CD14-positive monocyte (primary cell): ENCODE data around the gene TLK2. TPM values are rescaled to one million over a fixed set of nuclear protein-coding genes. Genes with fewer than 3 reads are reported as not detected.

Experiments
- DNase-seq, 3 donors: peaks; one replicate each; pipeline ENCODE4 v3.0.0-alpha.2; 2011 to 2022
- H2AFZ ChIP-seq: 2 replicates; pipeline ENCODE4 v1.6.0; 2012; ENCODE audit warnings: mild to moderate bottlenecking, low read depth, low read length, inconsistent platforms; ENCODE audit not compliant: insufficient read depth, poor library complexity, severe bottlenecking
- H3K27ac ChIP-seq, 2 donors: 1 replicate in 1 of 2; 2 replicates in 1 of 2; pipeline ENCODE4 v1.5.1; 2012 to 2013; ENCODE audit warnings: low read length in 2 of 2, control low read depth in 1 of 2, inconsistent platforms in 1 of 2, low read depth in 1 of 2, mild to moderate bottlenecking in 1 of 2
- H3K27me3 ChIP-seq, 2 donors: one replicate each; pipeline versions ENCODE4 v1.6.0 to v1.6.1; 2011 to 2013; ENCODE audit warnings: low read length in 2 of 2; ENCODE audit not compliant: control insufficient read depth in 2 of 2, insufficient read depth in 2 of 2
- H3K36me3 ChIP-seq, 2 donors: replicated peaks in 1 of 2; 1 replicate in 1 of 2; 2 replicates in 1 of 2; pipeline versions ENCODE4 v1.5.1 to v1.6.1; 2012 to 2013; ENCODE audit warnings: low read length in 2 of 2, control low read depth in 1 of 2, inconsistent platforms in 1 of 2, mild to moderate bottlenecking in 1 of 2; ENCODE audit not compliant: insufficient read depth in 2 of 2, control insufficient read depth in 1 of 2
- H3K4me1 ChIP-seq, 2 donors: 1 replicate in 1 of 2; 2 replicates in 1 of 2; pipeline versions ENCODE4 v1.5.1 to v1.6.1; 2012 to 2013; ENCODE audit warnings: low read length in 2 of 2, control low read depth in 1 of 2, inconsistent platforms in 1 of 2, mild to moderate bottlenecking in 1 of 2, moderate library complexity in 1 of 2; ENCODE audit not compliant: insufficient read depth in 2 of 2, control insufficient read depth in 1 of 2
- H3K4me2 ChIP-seq: replicated peaks from 2 replicates; pipeline ENCODE3; 2012; ENCODE audit warnings: low read length, moderate library complexity, mild to moderate bottlenecking; ENCODE audit not compliant: poor library complexity, severe bottlenecking; ENCODE audit errors: extremely low read depth
- H3K4me3 ChIP-seq, 3 experiments: fragments of 200-600 bp in 1 of 3; sonication (generic) in 1 of 3; replicated peaks in 1 of 3; 1 replicate in 2 of 3; 2 replicates in 1 of 3; pipeline ENCODE4 v1.5.1; 2011 to 2013; ENCODE audit warnings: low read length in 3 of 3, mild to moderate bottlenecking in 3 of 3, control low read depth in 2 of 3, low read depth in 2 of 3, inconsistent platforms in 1 of 3, moderate library complexity in 1 of 3
- H3K79me2 ChIP-seq: 2 replicates; pipeline ENCODE4 v1.6.0; 2012; ENCODE audit warnings: mild to moderate bottlenecking, control low read depth, inconsistent platforms, low read length, moderate library complexity; ENCODE audit not compliant: insufficient read depth
- H3K9ac ChIP-seq: 2 replicates; pipeline ENCODE4 v1.6.0; 2017; ENCODE audit warnings: low read length, mild to moderate bottlenecking; ENCODE audit not compliant: insufficient read depth, poor library complexity, severe bottlenecking
- H3K9me3 ChIP-seq, 2 donors: replicated peaks in 1 of 2; 1 replicate in 1 of 2; 2 replicates in 1 of 2; pipeline versions ENCODE4 v1.5.1 to v1.6.1; 2012 to 2013; ENCODE audit warnings: low read length in 2 of 2, control low read depth in 1 of 2; ENCODE audit not compliant: control insufficient read depth in 1 of 2, insufficient read depth in 1 of 2
- H4K20me1 ChIP-seq: 2 replicates; pipeline ENCODE4 v1.6.0; 2012; ENCODE audit warnings: mild to moderate bottlenecking, low read length, control low read depth, moderate library complexity; ENCODE audit not compliant: insufficient read depth
- H3K27ac Mint-ChIP-seq, 7 donors: one replicate each; pipeline ENCODE4 v1.8.0; 2020; ENCODE audit warnings: mild to moderate bottlenecking in 7 of 7, mixed read lengths in 7 of 7, moderate library complexity in 6 of 7, inconsistent platforms in 2 of 7
- H3K27me3 Mint-ChIP-seq, 3 donors: one replicate each; pipeline ENCODE4 v1.8.0; 2021 to 2022; ENCODE audit warnings: low read depth in 3 of 3, mild to moderate bottlenecking in 3 of 3, mixed read lengths in 3 of 3, moderate library complexity in 3 of 3, inconsistent platforms in 1 of 3
- H3K36me3 Mint-ChIP-seq, 2 donors: one replicate each; pipeline ENCODE4 v1.8.0; 2020; ENCODE audit warnings: mixed read lengths in 2 of 2, inconsistent platforms in 1 of 2, mild to moderate bottlenecking in 1 of 2
- H3K4me1 Mint-ChIP-seq: one replicate; pipeline ENCODE4 v1.8.0; 2020; ENCODE audit warnings: mild to moderate bottlenecking, mixed read lengths
- H3K4me3 Mint-ChIP-seq, 2 donors: one replicate each; pipeline ENCODE4 v1.8.0; 2020; ENCODE audit warnings: mild to moderate bottlenecking in 2 of 2, mixed read lengths in 2 of 2, moderate library complexity in 1 of 2
- H3K9me3 Mint-ChIP-seq, 7 donors: one replicate each; pipeline ENCODE4 v1.8.0; 2020 to 2022; ENCODE audit warnings: mixed read lengths in 7 of 7, mild to moderate bottlenecking in 6 of 7, moderate library complexity in 6 of 7, inconsistent platforms in 2 of 7
- CTCF ChIP-seq: fragments of 200-600 bp; IDR thresholded peaks from one replicate; pipeline ENCODE4 v1.8.0; 2022; ENCODE audit warnings: antibody characterized with exemption, mild to moderate bottlenecking
- WGBS: methylation state at CpG from one replicate; pipeline ENCODE4 v1.1.5; 2013; ENCODE audit warnings: missing lambda C conversion rate; ENCODE audit not compliant: insufficient coverage; 5-methylcytosine and 5-hydroxymethylcytosine counted together
- intact Hi-C, 2 donors: fragments of 100-400 bp; cut with micrococcal nuclease; formaldehyde crosslinking; loops; one replicate each; pipeline versions ENCODE4 v1.15.0 to v1.15.1; 2023
- polyA plus RNA-seq, 3 donors: library from polyadenylated mRNA; depleted of rRNA in 1 of 3; unstranded in 2 of 3; stranded (reverse) in 1 of 3; fragments of 300-500 nt in 2 of 3; fragments of >200 nt in 1 of 3; fragmentation: Illumina TruSeq in 2 of 3; gene quantifications; 1 replicate in 2 of 3; 2 replicates in 1 of 3; pipeline ENCODE4 v1.2.3, GENCODE V29; 2012 to 2021

Gene TLK2
- polyA plus RNA-seq, 3 donors, result 4.0 to 28.2 (median 4.3) TPM

GRCh38 chr17:62614142-62614541 is 135.5 kb downstream of the TLK2 start:
- peak overlapping the region in 4 of 7 donors; percentile 7 to 52 (median 27) for H3K27ac Mint-ChIP-seq
- no peaks in the 10 kb centered on the region for H3K9me3 Mint-ChIP-seq
- H3K36me3 ChIP-seq, result peaks cover 33 to 68% of the 10 kb centered on the region in 2 donors
- H3K4me3 Mint-ChIP-seq, result no peak overlapping the region
- no peak for TF ChIP-seq CTCF
- H3K36me3 Mint-ChIP-seq, result peaks cover 67 to 86% of the 10 kb centered on the region in 2 donors
- no peaks in the 10 kb centered on the region for H3K9me3 ChIP-seq
- H3K27me3 Mint-ChIP-seq, result peaks cover 0 to 2% (median 0%) of the 10 kb centered on the region in 3 donors
- H3K27me3 ChIP-seq, result no peaks in the 10 kb centered on the region
- intact Hi-C loops, result no loop called here
- DNase-seq, result no peak
- 97% methylated on average over 3 of the region's 6 CpGs for WGBS
- H3K9ac ChIP-seq, result no peak overlapping the region
- peaks cover 17 to 21% of the 10 kb centered on the region in 2 donors for H3K4me1 ChIP-seq
- no peaks in the 10 kb centered on the region for H3K79me2 ChIP-seq
- H3K4me3 ChIP-seq, result no peak overlapping the region
- H3K4me1 Mint-ChIP-seq, result peaks cover 19% of the 10 kb centered on the region
- H2AFZ ChIP-seq, result no peak overlapping the region
- peaks cover 3% of the 10 kb centered on the region for H4K20me1 ChIP-seq
- no peak overlapping the region for H3K4me2 ChIP-seq
- H3K27ac ChIP-seq, result no peak overlapping the region

- H3K4me3 Mint-ChIP-seq, result no peak overlapping the region
- no peak for DNase-seq
- TF ChIP-seq CTCF, result no peak
- no peak overlapping the region for H2AFZ ChIP-seq
- no peak overlapping the region for H3K9ac ChIP-seq
- peaks cover 20 to 54% of the 10 kb centered on the region in 2 donors for H3K36me3 ChIP-seq
- H3K27me3 Mint-ChIP-seq, result peaks cover 0 to 2% (median 0%) of the 10 kb centered on the region in 3 donors
- H3K9me3 ChIP-seq, result no peaks in the 10 kb centered on the region
- 90% methylated on average over 2 of the region's 4 CpGs for WGBS
- peaks cover 17 to 19% of the 10 kb centered on the region in 2 donors for H3K4me1 ChIP-seq
- no peaks in the 10 kb centered on the region for H3K79me2 ChIP-seq
- no peaks in the 10 kb centered on the region for H3K9me3 Mint-ChIP-seq
- peaks cover 3% of the 10 kb centered on the region for H4K20me1 ChIP-seq
- H3K4me1 Mint-ChIP-seq, result peaks cover 18% of the 10 kb centered on the region
- intact Hi-C loops, result no loop called here
- H3K36me3 Mint-ChIP-seq, result peaks cover 53 to 75% of the 10 kb centered on the region in 2 donors
- H3K27me3 ChIP-seq, result no peaks in the 10 kb centered on the region
- no peak overlapping the region for H3K4me2 ChIP-seq
- no peak overlapping the region for H3K27ac ChIP-seq
- peak overlapping the region in 1 of 7 donors; percentile 21 for H3K27ac Mint-ChIP-seq
- no peak overlapping the region for H3K4me3 ChIP-seq
Observed at GRCh38 chr17:62615503-62615902, 136.9 kb downstream of the TLK2 start.
